Upper lobe of left lung (tissue), 6 donors: ENCODE data around the gene GREB1L. TPM values are rescaled to one million over a fixed set of nuclear protein-coding genes. Genes with fewer than 3 reads are reported as not detected.

Experiments
- ATAC-seq, 2 donors: fragments of 200-7000 bp; cut with Tn5 transposase; one replicate each; pipeline ENCODE4 v1.9.1; 2022; ENCODE audit warnings: mild to moderate bottlenecking in 2 of 2, moderate library complexity in 2 of 2; ENCODE audit not compliant: low FRiP score in 2 of 2
- DNase-seq, 2 donors: peaks; one replicate each; pipeline ENCODE4 v3.0.0-alpha.2; 2019 to 2020
- H3K27ac ChIP-seq, 4 donors: fragments of 200-600 bp; sonication (generic); one replicate each; pipeline ENCODE4 v1.5.1; 2016 to 2019
- H3K27me3 ChIP-seq, 4 donors: fragments of 200-600 bp; sonication (generic); one replicate each; pipeline ENCODE4 v1.5.1; 2017 to 2019
- H3K36me3 ChIP-seq, 4 donors: fragments of 200-600 bp; sonication (generic); one replicate each; pipeline ENCODE4 v1.5.1; 2016 to 2019
- H3K4me1 ChIP-seq, 4 donors: fragments of 200-600 bp; sonication (generic); one replicate each; pipeline ENCODE4 v1.5.1; 2018 to 2019
- H3K4me3 ChIP-seq, 4 donors: fragments of 200-600 bp; sonication (generic); one replicate each; pipeline ENCODE4 v1.5.1; 2017 to 2019; ENCODE audit warnings: mild to moderate bottlenecking in 2 of 4, moderate library complexity in 1 of 4
- H3K9me3 ChIP-seq, 4 donors: fragments of 200-600 bp; sonication (generic); one replicate each; pipeline ENCODE4 v1.5.1; 2018 to 2019
- CTCF ChIP-seq, 6 experiments: fragments of 450-650 bp in 4 of 6; fragments of 200-600 bp in 2 of 6; sonication (generic) in 2 of 6; IDR thresholded peaks; one replicate each; pipeline ENCODE4 v1.5.1; 2016 to 2019; ENCODE audit warnings: antibody characterized with exemption in 6 of 6
- EP300 ChIP-seq, 4 donors: sonication (generic); formaldehyde crosslinking; IDR thresholded peaks; one replicate each; pipeline ENCODE4 v1.5.1; 2017; ENCODE audit warnings: antibody characterized with exemption in 4 of 4, control low read depth in 2 of 4
- POLR2A ChIP-seq, 4 donors: fragments of 450-650 bp; IDR thresholded peaks; one replicate each; pipeline ENCODE4 v1.5.1; 2016 to 2017; ENCODE audit warnings: antibody characterized with exemption in 4 of 4, mild to moderate bottlenecking in 2 of 4
- POLR2AphosphoS5 ChIP-seq, 2 donors: sonication (generic); formaldehyde crosslinking; IDR thresholded peaks; one replicate each; pipeline ENCODE4 v1.5.1; 2017; ENCODE audit warnings: antibody characterized with exemption in 2 of 2
- WGBS, 2 donors: methylation state at CpG; one replicate each; pipeline ENCODE4 v1.1.5; 2017 to 2018; 5-methylcytosine and 5-hydroxymethylcytosine counted together
- total RNA-seq, 6 donors: library from RNA; depleted of rRNA in 4 of 6; stranded (reverse); fragments of >200 nt in 4 of 6; gene quantifications; one replicate each; pipeline versions ENCODE4 v1.1.0 to v1.2.1, GENCODE V29; 2016 to 2021
- donor health status: DM: no; HTN: no; CAD: no; lungs with moderate emphysema.
- donor health status: DM: no; HTN: yes; CAD: no; lungs with severe emphysema.

The GREB1L gene
- total RNA-seq, 6 donors from 2014 or later = under 0.01 to 2.0 (median 0.44) TPM

GRCh38 chr18:21453511-21453901 lies 211.5 kb downstream of the GREB1L start:
- TF ChIP-seq POLR2AphosphoS5 (IDR thresholded peaks at IDR 0.05) (no peak), EP300 (IDR thresholded peaks at IDR 0.05) (no peak), POLR2A (IDR thresholded peaks at IDR 0.05) (no peak), CTCF (IDR thresholded peaks at IDR 0.05) (no peak)
- DNase-seq (no peak), ATAC-seq (no peak)
- WGBS, 2 donors = 76 to 78% methylated on average over 6 of the region's 6 CpGs
- Histone ChIP-seq H3K4me3 (no peak overlapping the region), H3K27ac (no peak overlapping the region), H3K27me3 (no peaks in the 10 kb centered on the region), H3K36me3 (no peaks in the 10 kb centered on the region), H3K9me3 (no peaks in the 10 kb centered on the region), H3K4me1 (no peaks in the 10 kb centered on the region)

- no peak for DNase-seq
- Histone ChIP-seq H3K4me3 (no peak overlapping the region), H3K27me3 (no peaks in the 10 kb centered on the region), H3K36me3 (no peaks in the 10 kb centered on the region), H3K27ac (no peak overlapping the region), H3K9me3 (no peaks in the 10 kb centered on the region), H3K4me1 (no peaks in the 10 kb centered on the region)
- no peak for ATAC-seq
- 87 to 89% methylated on average over 5 of the region's 5 CpGs for WGBS, 2 donors
- TF ChIP-seq CTCF (IDR thresholded peaks at IDR 0.05) (no peak), EP300 (IDR thresholded peaks at IDR 0.05) (no peak), POLR2AphosphoS5 (IDR thresholded peaks at IDR 0.05) (no peak), POLR2A (IDR thresholded peaks at IDR 0.05) (no peak)
These were observed 212.7 kb downstream of the GREB1L start for GRCh38 chr18:21454725-21455124.

DNA sequence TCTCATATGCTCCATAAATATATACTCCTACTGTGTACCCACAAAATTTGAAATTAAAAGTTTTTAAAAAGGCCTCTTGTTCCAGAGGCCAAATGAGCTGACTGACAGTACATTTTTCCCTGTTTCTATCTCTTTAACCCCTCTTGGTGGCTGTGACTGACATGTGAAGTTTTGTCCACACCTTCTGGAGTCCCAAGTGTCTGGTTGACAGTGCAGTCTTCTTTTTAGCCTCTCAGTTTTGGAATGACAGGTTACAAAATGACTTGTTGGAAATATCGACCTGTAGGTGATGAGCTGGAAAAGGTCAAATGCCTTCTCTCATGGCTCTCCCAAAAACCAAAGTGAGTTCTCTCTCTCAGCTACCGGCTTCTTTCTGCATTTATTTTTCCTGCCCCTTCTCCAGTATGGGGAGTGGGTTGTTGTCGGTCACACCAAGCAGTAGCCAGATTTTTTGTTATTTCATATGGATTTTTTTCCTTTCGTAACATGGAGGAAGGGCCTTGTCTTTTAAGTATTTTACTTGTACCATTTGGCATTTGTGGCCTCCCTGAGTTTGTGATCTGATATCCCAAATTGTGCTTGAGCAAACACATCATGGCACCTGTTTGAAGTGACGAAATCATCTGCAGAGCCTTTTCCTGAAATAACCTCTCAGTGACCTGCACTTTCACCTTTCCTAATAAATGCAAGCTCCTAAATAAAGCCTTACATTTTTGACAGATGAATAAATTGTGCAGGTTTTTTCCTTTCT lies 214.6 kb downstream of the GREB1L start:
- H3K4me1 ChIP-seq = no peaks in the 10 kb centered on the region
- no peak for DNase-seq
- H3K27me3 ChIP-seq = no peaks in the 10 kb centered on the region
- H3K36me3 ChIP-seq = no peaks in the 10 kb centered on the region
- no peak for TF ChIP-seq CTCF (IDR thresholded peaks at IDR 0.05)
- TF ChIP-seq EP300 (IDR thresholded peaks at IDR 0.05) = no peak
- no peak for TF ChIP-seq POLR2A (IDR thresholded peaks at IDR 0.05)
- TF ChIP-seq POLR2AphosphoS5 (IDR thresholded peaks at IDR 0.05) = no peak
- H3K27ac ChIP-seq = no peak overlapping the region
- no peak for ATAC-seq
- no peaks in the 10 kb centered on the region for H3K9me3 ChIP-seq
- WGBS, 2 donors = 88 to 91% methylated on average over 5 of the region's 5 CpGs
- H3K4me3 ChIP-seq = no peak overlapping the region

- ATAC-seq = no peak
- H3K4me1 ChIP-seq = no peaks in the 10 kb centered on the region
- H3K27me3 ChIP-seq = no peaks in the 10 kb centered on the region
- H3K4me3 ChIP-seq = no peak overlapping the region
- no peak for DNase-seq
- no peak overlapping the region for H3K27ac ChIP-seq
- no peaks in the 10 kb centered on the region for H3K9me3 ChIP-seq
- TF ChIP-seq POLR2A (IDR thresholded peaks at IDR 0.05) = no peak
- no peak for TF ChIP-seq EP300 (IDR thresholded peaks at IDR 0.05)
- TF ChIP-seq CTCF (IDR thresholded peaks at IDR 0.05) = no peak
- no peak for TF ChIP-seq POLR2AphosphoS5 (IDR thresholded peaks at IDR 0.05)
- no peaks in the 10 kb centered on the region for H3K36me3 ChIP-seq
These were observed 215.1 kb downstream of the GREB1L start for GRCh38 chr18:21457179-21457535.

DNA sequence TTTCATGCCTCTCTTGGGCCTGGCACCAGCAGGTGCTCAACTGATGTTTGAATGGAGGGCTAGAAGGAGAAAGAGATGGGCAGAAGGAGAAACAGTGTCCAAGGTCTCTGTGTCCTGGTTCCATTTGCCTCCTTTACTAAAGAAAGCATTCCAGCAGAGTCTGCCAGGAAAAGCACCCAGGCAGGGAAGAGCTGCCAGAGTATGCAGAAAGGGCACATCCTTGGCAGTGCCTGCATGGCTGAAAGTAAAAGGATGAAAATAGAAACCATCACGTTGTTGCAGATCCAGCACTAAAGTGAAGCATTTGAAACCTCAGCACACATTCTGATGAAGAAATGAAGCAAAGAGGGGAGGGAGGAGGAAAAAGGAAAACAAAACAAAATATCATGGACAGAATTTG lies 216.3 kb downstream of the GREB1L start:
- DNase-seq = no peak
- 47 to 54% methylated on average over 1 of the region's 1 CpG for WGBS, 2 donors
- Histone ChIP-seq H3K36me3 (no peaks in the 10 kb centered on the region), H3K27me3 (no peaks in the 10 kb centered on the region), H3K4me1 (no peaks in the 10 kb centered on the region), H3K9me3 (no peaks in the 10 kb centered on the region), H3K4me3 (no peak overlapping the region), H3K27ac (no peak overlapping the region)
- no peak for ATAC-seq
- no peak for TF ChIP-seq POLR2AphosphoS5 (IDR thresholded peaks at IDR 0.05)
